IMR-90 (cell line): ENCODE data around the gene TTC1. TPM values are rescaled to one million over a fixed set of nuclear protein-coding genes. Genes with fewer than 3 reads are reported as not detected.

ENCODE experiments used
- ATAC-seq: fragments of 200-7000 bp; cut with Tn5 transposase; 2 replicates; pipeline ENCODE4 v1.9.1; 2020; ENCODE audit warnings: low read depth, mild to moderate bottlenecking, moderate library complexity
- BruUV-seq: library from RNA; stranded (reverse); fragments of 400-500 nt; replicated peaks from 2 replicates; lab custom pipeline; 2021; lab: Mats Ljungman, UMichigan
- CTCF ChIA-PET: fragments of 300-600 bp; formaldehyde crosslinking; extraction: SDS; loops from one replicate; lab custom pipeline; 2021; ENCODE audit warnings: antibody characterized with exemption; lab: Yijun Ruan, JAX
- POLR2A ChIA-PET: fragments of 300-600 bp; sonication (Branson Sonifier 250); formaldehyde crosslinking; loops from one replicate; lab custom pipeline; 2022; ENCODE audit warnings: antibody characterized with exemption; ENCODE audit not compliant: unreplicated experiment; lab: Charles Lee
- DNase-seq: peaks from one replicate; pipeline ENCODE4 v3.0.0; 2013
- H2AFZ ChIP-seq: replicated peaks from 2 replicates; pipeline ENCODE3; 2013; ENCODE audit warnings: low read length, mild to moderate bottlenecking; ENCODE audit not compliant: poor library complexity
- H2AK5ac ChIP-seq: 2 replicates; pipeline ENCODE4 v1.6.1; 2013; ENCODE audit warnings: low read depth, low read length, inconsistent platforms
- H2AK9ac ChIP-seq: replicated peaks from 2 replicates; pipeline ENCODE3; 2013; ENCODE audit warnings: mild to moderate bottlenecking, low read depth, low read length, moderate library complexity; ENCODE audit not compliant: poor library complexity
- H2BK120ac ChIP-seq: 2 replicates; pipeline ENCODE4 v1.6.1; 2013; ENCODE audit warnings: low read depth, low read length, inconsistent platforms
- H2BK15ac ChIP-seq: 3 replicates; pipeline ENCODE4 v1.6.1; 2013; ENCODE audit warnings: low read depth, low read length, inconsistent platforms
- H2BK20ac ChIP-seq: 2 replicates; pipeline ENCODE4 v1.6.1; 2013; ENCODE audit warnings: low read depth, mild to moderate bottlenecking, inconsistent platforms, low read length, moderate library complexity
- H2BK5ac ChIP-seq: 2 replicates; pipeline ENCODE4 v1.6.1; 2013; ENCODE audit warnings: mild to moderate bottlenecking, low read depth, low read length, inconsistent platforms; ENCODE audit not compliant: poor library complexity, severe bottlenecking
- H3K14ac ChIP-seq: replicated peaks from 2 replicates; pipeline ENCODE4 v1.6.1; 2013; ENCODE audit warnings: low read depth, low read length, inconsistent platforms
- H3K18ac ChIP-seq: 2 replicates; pipeline ENCODE4 v1.6.1; 2013; ENCODE audit warnings: low read depth, low read length, control low read depth
- H3K23ac ChIP-seq: 2 replicates; pipeline ENCODE4 v1.6.1; 2013; ENCODE audit warnings: low read depth, low read length, inconsistent platforms
- H3K27ac ChIP-seq: 2 replicates; pipeline ENCODE4 v1.5.1; 2013; ENCODE audit warnings: mild to moderate bottlenecking, control low read depth, low read length; ENCODE audit not compliant: insufficient read depth
- H3K27me3 ChIP-seq: 2 replicates; pipeline ENCODE4 v1.6.1; 2013; ENCODE audit warnings: low read length; ENCODE audit not compliant: control insufficient read depth, insufficient read depth
- H3K36me3 ChIP-seq: 2 replicates; pipeline ENCODE4 v1.6.1; 2013; ENCODE audit warnings: low read length, mixed read lengths; ENCODE audit not compliant: control insufficient read depth, insufficient read depth
- H3K4ac ChIP-seq: 2 replicates; pipeline ENCODE4 v1.6.1; 2013; ENCODE audit warnings: low read depth, low read length, inconsistent platforms
- H3K4me1 ChIP-seq: 2 replicates; pipeline ENCODE4 v1.6.1; 2013; ENCODE audit warnings: low read length, mixed read lengths; ENCODE audit not compliant: control insufficient read depth, insufficient read depth
- H3K4me2 ChIP-seq: 2 replicates; pipeline ENCODE4 v1.6.1; 2013; ENCODE audit warnings: low read depth, mild to moderate bottlenecking, control low read depth, low read length, moderate library complexity
- H3K4me3 ChIP-seq: 2 replicates; pipeline ENCODE4 v1.5.1; 2013; ENCODE audit warnings: low read depth, mild to moderate bottlenecking, control low read depth, low read length, moderate library complexity; ENCODE audit not compliant: insufficient read depth
- H3K56ac ChIP-seq: 2 replicates; pipeline ENCODE4 v1.6.1; 2013; ENCODE audit warnings: low read length, inconsistent platforms; ENCODE audit not compliant: insufficient read depth; ENCODE audit errors: extremely low read depth
- H3K79me1 ChIP-seq, 2 experiments: 2 replicates each; pipeline ENCODE4 v1.6.1; 2013; ENCODE audit warnings: low read length in 2 of 2, inconsistent platforms in 1 of 2, low read depth in 1 of 2
- H3K9ac ChIP-seq: 2 replicates; pipeline ENCODE4 v1.6.1; 2013; ENCODE audit warnings: low read depth, low read length, control low read depth
- H3K9me1 ChIP-seq: 2 replicates; pipeline ENCODE4 v1.6.1; 2013; ENCODE audit warnings: low read length, inconsistent platforms; ENCODE audit not compliant: insufficient read depth
- H3K9me3 ChIP-seq: 2 replicates; pipeline ENCODE4 v1.6.1; 2013; ENCODE audit warnings: low read length; ENCODE audit not compliant: control insufficient read depth, insufficient read depth
- H4K20me1 ChIP-seq: 2 replicates; pipeline ENCODE4 v1.6.1; 2013; ENCODE audit warnings: low read length, inconsistent platforms; ENCODE audit not compliant: insufficient read depth
- H4K5ac ChIP-seq: 2 replicates; pipeline ENCODE4 v1.6.1; 2013; ENCODE audit warnings: mild to moderate bottlenecking, low read depth, low read length, control low read depth
- H4K8ac ChIP-seq, 2 experiments: 2 replicates each; pipeline ENCODE4 v1.6.1; 2013; ENCODE audit warnings: low read depth in 2 of 2, low read length in 2 of 2, control low read depth in 1 of 2, inconsistent platforms in 1 of 2
- H4K91ac ChIP-seq: 2 replicates; pipeline ENCODE4 v1.6.1; 2013; ENCODE audit warnings: low read depth, low read length, inconsistent platforms; ENCODE audit not compliant: insufficient read depth
- BHLHE40 ChIP-seq: fragments of 150-350 bp; IDR thresholded peaks from 2 replicates; pipeline ENCODE4 v1.6.1; 2016; ENCODE audit warnings: mild to moderate bottlenecking, low read depth, low read length
- CEBPB ChIP-seq: IDR thresholded peaks from 2 replicates; pipeline ENCODE4 v1.6.1; 2012; ENCODE audit warnings: low read depth, low read length, improper control_type of control experiment
- FOS ChIP-seq: fragments of 150-350 bp; IDR thresholded peaks from 2 replicates; pipeline ENCODE4 v1.6.1; 2016; ENCODE audit warnings: low read depth, low read length
- MAFK ChIP-seq: IDR thresholded peaks from 2 replicates; pipeline ENCODE4 v1.6.1; 2012; ENCODE audit warnings: low read depth, low read length, improper control_type of control experiment
- MXI1 ChIP-seq: IDR thresholded peaks from 2 replicates; pipeline ENCODE4 v1.6.1; 2012; ENCODE audit warnings: low read depth, mild to moderate bottlenecking, low read length, moderate library complexity, borderline replicate concordance
- NFE2L2 ChIP-seq: fragments of 150-350 bp; IDR thresholded peaks from 2 replicates; pipeline ENCODE4 v1.6.1; 2016; ENCODE audit warnings: low read depth, mild to moderate bottlenecking, low read length
- POLR2A ChIP-seq: IDR thresholded peaks from 2 replicates; pipeline ENCODE4 v1.6.1; 2012; ENCODE audit warnings: mild to moderate bottlenecking, low read depth, low read length
- RAD21 ChIP-seq: IDR thresholded peaks from 2 replicates; pipeline ENCODE4 v1.6.1; 2012; ENCODE audit warnings: low read length, improper control_type of control experiment
- RCOR1 ChIP-seq: IDR thresholded peaks from 2 replicates; pipeline ENCODE4 v1.6.1; 2012; ENCODE audit warnings: mild to moderate bottlenecking, low read length, improper control_type of control experiment; ENCODE audit not compliant: insufficient replicate concordance
- SMC3 ChIP-seq: fragments of 150-350 bp; IDR thresholded peaks from 2 replicates; pipeline ENCODE4 v1.6.1; 2016; ENCODE audit warnings: low read depth, mild to moderate bottlenecking, antibody characterized with exemption, low read length, moderate library complexity
- WGBS, 2 experiments: methylation state at CpG; one replicate each; pipeline versions ENCODE4 v1.1.5 to v1.1.7; 2013; ENCODE audit warnings: missing lambda C conversion rate in 2 of 2; ENCODE audit not compliant: insufficient read length in 1 of 2; ENCODE audit errors: extremely low coverage in 2 of 2; 5-methylcytosine and 5-hydroxymethylcytosine counted together
- dilution Hi-C: fragments of 300-500 bp; cut with HindIII; formaldehyde crosslinking; loops from one replicate; pipeline ENCODE4 v1.14.3; 2018; ENCODE audit warnings: low sequenced_read_pairs; ENCODE audit not compliant: unreplicated experiment
- in situ Hi-C: fragments of 300-500 bp; cut with MboI; formaldehyde crosslinking; loops from 3 replicates; pipeline ENCODE4 v1.14.3; 2019; ENCODE audit warnings: low sequenced_read_pairs, inconsistent platforms, mixed read lengths
- intact Hi-C: fragments of 100-400 bp; cut with micrococcal nuclease; formaldehyde crosslinking; loops from 2 replicates; pipeline ENCODE4 v1.10.0; 2022
- polyA plus RNA-seq, 3 experiments: library from polyadenylated mRNA; depleted of rRNA; stranded (reverse); fragments of >200 nt; gene quantifications; 2 replicates each; pipeline ENCODE4 v1.2.3, GENCODE V29; 2012; ENCODE audit warnings: low replicate concordance in 1 of 3
- total RNA-seq: library from RNA; depleted of rRNA; stranded (reverse); fragments of >200 nt; gene quantifications from 2 replicates; pipeline ENCODE4 v1.2.3, GENCODE V29; 2012
- TF ChIP-seq, protein P1 (sequence below): fragments of 150-350 bp; IDR thresholded peaks from 2 replicates; pipeline ENCODE4 v1.6.1; 2017; ENCODE audit warnings: mild to moderate bottlenecking, antibody characterized with exemption, low read length, low read depth
- TF ChIP-seq, protein P2 (sequence below): fragments of 150-350 bp; IDR thresholded peaks from 2 replicates; pipeline ENCODE4 v1.6.1; 2016; ENCODE audit warnings: low read depth, mild to moderate bottlenecking, low read length, moderate library complexity, borderline replicate concordance
- TF ChIP-seq, protein P3 (sequence below): conservative IDR thresholded peaks from 2 replicates; pipeline ENCODE4 v1.5.1; 2012; ENCODE audit warnings: mild to moderate bottlenecking, low read depth, low read length, improper control_type of control experiment

TTC1 gene
- total and polyA plus RNA-seq, 2 of the 4 experiments (the other 2 are of a cell fraction): 23.1 to 41.1 TPM

DNA sequence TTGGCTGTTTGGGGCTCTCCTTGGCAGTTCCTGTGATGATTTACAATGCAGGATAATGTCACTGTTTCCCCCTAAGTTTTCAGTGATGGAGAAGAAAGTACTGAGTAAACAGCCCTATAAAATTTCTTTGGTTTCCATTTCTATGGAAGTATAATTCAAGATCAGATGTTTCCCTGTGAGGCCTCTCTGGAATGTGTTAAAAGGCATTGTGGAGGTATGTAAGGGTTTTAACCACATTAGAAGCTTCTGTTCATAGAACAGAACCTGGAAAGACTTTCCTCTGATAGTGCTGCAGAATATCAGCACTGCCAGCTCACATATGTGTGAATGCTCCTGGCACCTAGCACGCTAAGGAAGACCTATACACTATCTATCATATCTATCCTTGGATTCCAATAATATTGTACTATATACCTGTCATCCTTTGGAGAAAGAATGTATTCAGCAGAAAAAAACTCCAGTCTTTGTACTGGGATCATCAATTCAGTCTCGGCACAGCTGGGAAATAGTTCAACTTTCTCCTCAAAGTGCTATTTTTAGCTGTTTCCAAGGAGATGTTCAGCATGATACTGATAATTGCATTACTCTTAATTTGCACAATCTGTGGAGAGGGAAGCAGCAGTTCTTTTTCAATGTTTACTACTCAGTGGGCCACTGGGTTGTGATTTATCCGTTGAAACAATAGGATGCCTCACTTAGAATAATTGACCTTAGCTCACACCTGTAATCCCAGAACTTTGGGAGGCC lies 21.9 kb downstream of the TTC1 start:
- no peaks in the 10 kb centered on the region for H3K9me3 ChIP-seq
- POLR2A ChIA-PET: no interaction called here
- no peak overlapping the region for H3K4me3 ChIP-seq
- no TSS peak for BruUV-seq
- no peak overlapping the region for H2AK5ac ChIP-seq
- no peak overlapping the region for H3K14ac ChIP-seq
- no peak overlapping the region for H2BK15ac ChIP-seq
- H2BK5ac ChIP-seq: no peak overlapping the region
- H3K27me3 ChIP-seq: no peaks in the 10 kb centered on the region
- no CpG with 5 or more reads among the region's 3 CpGs for WGBS, 2 experiments
- H3K18ac ChIP-seq: no peak overlapping the region
- intact Hi-C loops (no loop called here), dilution Hi-C loops (no loop called here), in situ Hi-C loops (no loop called here)
- TF ChIP-seq, protein P1, sequence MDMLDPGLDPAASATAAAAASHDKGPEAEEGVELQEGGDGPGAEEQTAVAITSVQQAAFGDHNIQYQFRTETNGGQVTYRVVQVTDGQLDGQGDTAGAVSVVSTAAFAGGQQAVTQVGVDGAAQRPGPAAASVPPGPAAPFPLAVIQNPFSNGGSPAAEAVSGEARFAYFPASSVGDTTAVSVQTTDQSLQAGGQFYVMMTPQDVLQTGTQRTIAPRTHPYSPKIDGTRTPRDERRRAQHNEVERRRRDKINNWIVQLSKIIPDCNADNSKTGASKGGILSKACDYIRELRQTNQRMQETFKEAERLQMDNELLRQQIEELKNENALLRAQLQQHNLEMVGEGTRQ: no peak
- TF ChIP-seq, protein P2, sequence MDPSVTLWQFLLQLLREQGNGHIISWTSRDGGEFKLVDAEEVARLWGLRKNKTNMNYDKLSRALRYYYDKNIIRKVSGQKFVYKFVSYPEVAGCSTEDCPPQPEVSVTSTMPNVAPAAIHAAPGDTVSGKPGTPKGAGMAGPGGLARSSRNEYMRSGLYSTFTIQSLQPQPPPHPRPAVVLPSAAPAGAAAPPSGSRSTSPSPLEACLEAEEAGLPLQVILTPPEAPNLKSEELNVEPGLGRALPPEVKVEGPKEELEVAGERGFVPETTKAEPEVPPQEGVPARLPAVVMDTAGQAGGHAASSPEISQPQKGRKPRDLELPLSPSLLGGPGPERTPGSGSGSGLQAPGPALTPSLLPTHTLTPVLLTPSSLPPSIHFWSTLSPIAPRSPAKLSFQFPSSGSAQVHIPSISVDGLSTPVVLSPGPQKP: no peak
- TF ChIP-seq RAD21 (no peak), SMC3 (no peak), BHLHE40 (no peak), NFE2L2 (no peak), POLR2A (no peak), CEBPB (no peak), RCOR1 (no peak), MXI1 (no peak), MAFK (no peak), FOS (no peak)
- TF ChIP-seq, protein P3, sequence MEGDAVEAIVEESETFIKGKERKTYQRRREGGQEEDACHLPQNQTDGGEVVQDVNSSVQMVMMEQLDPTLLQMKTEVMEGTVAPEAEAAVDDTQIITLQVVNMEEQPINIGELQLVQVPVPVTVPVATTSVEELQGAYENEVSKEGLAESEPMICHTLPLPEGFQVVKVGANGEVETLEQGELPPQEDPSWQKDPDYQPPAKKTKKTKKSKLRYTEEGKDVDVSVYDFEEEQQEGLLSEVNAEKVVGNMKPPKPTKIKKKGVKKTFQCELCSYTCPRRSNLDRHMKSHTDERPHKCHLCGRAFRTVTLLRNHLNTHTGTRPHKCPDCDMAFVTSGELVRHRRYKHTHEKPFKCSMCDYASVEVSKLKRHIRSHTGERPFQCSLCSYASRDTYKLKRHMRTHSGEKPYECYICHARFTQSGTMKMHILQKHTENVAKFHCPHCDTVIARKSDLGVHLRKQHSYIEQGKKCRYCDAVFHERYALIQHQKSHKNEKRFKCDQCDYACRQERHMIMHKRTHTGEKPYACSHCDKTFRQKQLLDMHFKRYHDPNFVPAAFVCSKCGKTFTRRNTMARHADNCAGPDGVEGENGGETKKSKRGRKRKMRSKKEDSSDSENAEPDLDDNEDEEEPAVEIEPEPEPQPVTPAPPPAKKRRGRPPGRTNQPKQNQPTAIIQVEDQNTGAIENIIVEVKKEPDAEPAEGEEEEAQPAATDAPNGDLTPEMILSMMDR: no peak
- H3K9me1 ChIP-seq: no peaks in the 10 kb centered on the region; the same call in 1 of the 2 replicates
- H3K4me2 ChIP-seq: no peak overlapping the region; the same call in 1 of the 2 replicates
- no peak overlapping the region for H3K27ac ChIP-seq
- peaks cover 12% of the 10 kb centered on the region for H3K4me1 ChIP-seq
- H4K5ac ChIP-seq: no peak overlapping the region
- DNase-seq: peak; percentile 10
- H3K56ac ChIP-seq: no peak overlapping the region
- H2BK120ac ChIP-seq: no peak overlapping the region
- no peak overlapping the region for H2AFZ ChIP-seq
- H3K9ac ChIP-seq: no peak overlapping the region
- no peak overlapping the region for H3K4ac ChIP-seq
- H4K8ac ChIP-seq: no peak overlapping the region
- H4K91ac ChIP-seq: no peak overlapping the region
- peak; percentile 32; the same call in 1 of the 2 replicates for ATAC-seq
- peaks cover 16% of the 10 kb centered on the region for H3K36me3 ChIP-seq
- no peak overlapping the region for H2BK20ac ChIP-seq
- CTCF ChIA-PET: interaction anchor here (1.2 kb wide), 1 partner anchor 9 kb away, joined by 5 read pairs; no protein-coding TSS in a partner anchor
- no peak overlapping the region for H3K23ac ChIP-seq
- peaks cover 21 to 35% of the 10 kb centered on the region in 2 experiments for H3K79me1 ChIP-seq
- H2AK9ac ChIP-seq: no peak overlapping the region
- H4K20me1 ChIP-seq: no peaks in the 10 kb centered on the region; the same call in 1 of the 2 replicates
